Karpas-422 (cell line): ENCODE measurements around the gene TRIM28. TPM values are rescaled to one million over a fixed set of nuclear protein-coding genes. Genes with fewer than 3 reads are reported as not detected.
"Not testable (repeated sequence)": the region's sequence is repeated elsewhere in the genome, so short reads cannot be mapped to it uniquely, and the experiment has no call there.

Source experiments
- DNase-seq: peaks from one replicate; pipeline ENCODE4 v3.0.0-alpha.2; 2015
- H2AFZ ChIP-seq: fragments of 200-600 bp; sonication (generic); 2 replicates; pipeline ENCODE4 v1.6.1; 2014; ENCODE audit warnings: antibody characterized with exemption, low read length, mixed read lengths
- H3K27ac ChIP-seq: fragments of 200-600 bp; sonication (generic); 2 replicates; pipeline ENCODE4 v1.5.1; 2014; ENCODE audit warnings: mild to moderate bottlenecking, low read length, moderate library complexity
- H3K27me3 ChIP-seq: fragments of 200-600 bp; sonication (generic); 2 replicates; pipeline ENCODE4 v1.6.1; 2014; ENCODE audit warnings: low read length, mixed read lengths
- H3K36me3 ChIP-seq: fragments of 200-600 bp; sonication (generic); 2 replicates; pipeline ENCODE4 v1.6.1; 2014; ENCODE audit warnings: low read length, mixed read lengths; ENCODE audit not compliant: insufficient read depth
- H3K4me1 ChIP-seq: fragments of 200-600 bp; sonication (generic); 2 replicates; pipeline ENCODE4 v1.6.1; 2014; ENCODE audit warnings: mild to moderate bottlenecking, low read length, mixed read lengths
- H3K4me2 ChIP-seq: fragments of 200-600 bp; sonication (generic); 2 replicates; pipeline ENCODE4 v1.6.1; 2014; ENCODE audit warnings: low read length, low read depth, mild to moderate bottlenecking; ENCODE audit not compliant: poor library complexity, severe bottlenecking
- H3K4me3 ChIP-seq: fragments of 200-600 bp; sonication (generic); 2 replicates; pipeline ENCODE4 v1.5.1; 2014; ENCODE audit warnings: mild to moderate bottlenecking, antibody characterized with exemption, low read length, mixed read lengths
- H3K79me2 ChIP-seq: fragments of 200-600 bp; sonication (generic); 2 replicates; pipeline ENCODE4 v1.6.1; 2014; ENCODE audit warnings: mild to moderate bottlenecking, low read length, mixed read lengths
- H3K9ac ChIP-seq: fragments of 200-600 bp; sonication (generic); 2 replicates; pipeline ENCODE4 v1.6.0; 2014; ENCODE audit warnings: low read length
- H3K9me2 ChIP-seq: fragments of 200-600 bp; sonication (generic), shearing (Covaris generic); replicated peaks from 2 replicates; pipeline ENCODE4 v1.6.0; 2014; ENCODE audit warnings: mild to moderate bottlenecking, low read length, moderate library complexity; ENCODE audit not compliant: insufficient read depth
- H3K9me3 ChIP-seq: fragments of 300-700, 200-600 bp; sonication (generic); 2 replicates; pipeline ENCODE4 v1.6.1; 2014; ENCODE audit warnings: low read length, mixed read lengths
- H4K20me1 ChIP-seq: fragments of 200-600 bp; sonication (generic); 2 replicates; pipeline ENCODE4 v1.6.1; 2014; ENCODE audit warnings: mild to moderate bottlenecking, antibody characterized with exemption, low read length, low read depth; ENCODE audit not compliant: insufficient read depth
- total RNA-seq: library from RNA; depleted of rRNA; stranded (reverse); fragments of >200 nt; shearing (Covaris generic); gene quantifications from 2 replicates; pipeline ENCODE4 v1.2.3, GENCODE V29; 2014; ENCODE audit warnings: low replicate concordance

Gene TRIM28
- total RNA-seq, 1 experiment from 2014 or later, result 142 TPM

DNA sequence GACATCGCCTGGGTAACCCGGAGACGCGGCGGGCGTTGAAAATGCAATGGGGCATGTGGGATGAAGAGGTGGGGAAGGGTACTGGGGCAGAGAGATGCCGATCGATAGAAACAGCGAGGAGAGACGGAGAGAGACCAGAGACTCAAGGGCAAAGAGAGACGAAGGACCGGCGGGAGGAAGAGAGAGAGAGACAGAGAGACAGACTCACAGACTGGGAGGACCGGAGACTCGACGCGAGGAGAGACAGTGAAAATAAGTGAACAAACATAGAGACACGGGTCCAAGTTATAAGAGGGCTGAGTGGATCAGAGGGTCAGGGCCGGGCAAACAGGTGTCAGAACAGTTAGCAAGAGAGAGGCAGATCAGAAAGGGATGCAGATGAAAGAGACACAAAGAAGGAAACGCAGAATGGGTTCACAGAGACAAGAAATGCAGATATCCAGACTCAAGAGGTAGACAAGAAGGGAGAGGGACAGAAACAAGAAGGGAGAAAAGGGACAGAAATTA, 29.8 kb downstream of the TRIM28 start:
- H3K4me1 ChIP-seq, result peaks cover 30% of the 10 kb centered on the region
- peak overlapping the region; percentile 67 for H3K9ac ChIP-seq
- no peaks in the 10 kb centered on the region for H3K9me2 ChIP-seq
- peak overlapping the region; percentile 91 for H3K4me2 ChIP-seq
- DNase-seq, result no peak
- H3K36me3 ChIP-seq, result no peaks in the 10 kb centered on the region
- H3K79me2 ChIP-seq, result peaks cover 8% of the 10 kb centered on the region
- H3K9me3 ChIP-seq, result no peaks in the 10 kb centered on the region
- H2AFZ ChIP-seq, result no peak overlapping the region
- H3K4me3 ChIP-seq, result peak overlapping the region; percentile 81
- no peaks in the 10 kb centered on the region for H3K27me3 ChIP-seq
- H4K20me1 ChIP-seq, result no peaks in the 10 kb centered on the region
- H3K27ac ChIP-seq, result peak overlapping the region; percentile 40; the same call in 1 of the 2 replicates

DNA sequence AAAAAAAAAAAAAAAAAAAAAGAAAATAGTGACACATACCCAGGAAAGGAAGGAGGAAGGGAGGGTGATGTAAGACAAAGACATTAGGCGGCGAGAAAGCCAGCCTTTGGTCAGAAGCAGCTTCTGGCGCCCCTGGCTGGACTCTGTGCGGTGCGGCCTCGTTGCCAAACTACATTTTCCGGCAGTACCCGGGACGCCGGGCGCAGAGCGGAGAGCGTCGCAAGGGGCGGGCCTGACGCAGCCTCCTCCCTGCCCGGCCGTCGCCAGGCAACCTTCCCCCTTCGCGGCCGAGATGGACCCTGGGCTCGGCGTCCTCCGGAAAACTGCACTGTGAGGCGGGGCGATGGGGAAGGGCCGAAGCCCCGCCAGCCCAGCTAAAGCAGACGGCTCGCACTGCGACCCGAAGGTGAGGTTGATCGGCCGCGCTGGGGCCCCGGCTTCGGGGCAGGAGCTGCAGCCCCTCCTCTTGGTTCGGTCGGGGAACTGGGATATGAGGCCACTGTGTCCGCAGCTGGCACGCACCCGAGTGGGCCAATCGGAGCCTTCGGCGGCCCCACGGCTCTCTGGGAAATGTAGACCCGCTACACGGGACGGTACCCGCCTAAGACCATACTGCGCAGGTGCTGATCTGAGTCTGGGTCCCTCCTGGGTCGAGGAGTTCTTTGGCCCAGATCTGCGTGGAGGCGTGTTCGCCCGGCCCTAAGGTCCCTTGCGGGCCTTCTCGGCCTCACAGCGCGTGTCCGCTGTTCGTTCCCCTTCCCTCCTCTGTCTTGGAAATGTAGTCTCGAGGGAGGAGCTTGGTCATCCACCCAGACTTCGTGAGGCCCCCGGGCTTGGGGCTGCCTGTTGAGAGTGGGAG, 31.5 kb downstream of the TRIM28 start:
- Histone ChIP-seq H3K9me3 (no peaks in the 10 kb centered on the region), H2AFZ (no peak overlapping the region), H3K4me2 (peak overlapping the region; percentile 91), H3K27ac (peak overlapping the region; percentile 71), H3K4me1 (peaks cover 30% of the 10 kb centered on the region), H3K27me3 (no peaks in the 10 kb centered on the region), H3K79me2 (peaks cover 17% of the 10 kb centered on the region), H3K9me2 (no peaks in the 10 kb centered on the region), H3K36me3 (no peaks in the 10 kb centered on the region), H3K9ac (peak overlapping the region; percentile 86), H3K4me3 (peak overlapping the region; percentile 81), H4K20me1 (no peaks in the 10 kb centered on the region)
- DNase-seq, result peak; percentile 90

- H3K27ac ChIP-seq, H3K4me2 ChIP-seq, H3K4me3 ChIP-seq, DNase-seq, H3K27me3 ChIP-seq, H3K36me3 ChIP-seq, H3K9ac ChIP-seq, H4K20me1 ChIP-seq, H3K9me2 ChIP-seq, H2AFZ ChIP-seq, H3K9me3 ChIP-seq: not testable (repeated sequence)
- Histone ChIP-seq H3K79me2 (peaks cover 14% of the 10 kb centered on the region), H3K4me1 (peaks cover 21% of the 10 kb centered on the region)
Observed at GRCh38 chr19:58577581-58577980, 33.7 kb downstream of the TRIM28 start.

DNA sequence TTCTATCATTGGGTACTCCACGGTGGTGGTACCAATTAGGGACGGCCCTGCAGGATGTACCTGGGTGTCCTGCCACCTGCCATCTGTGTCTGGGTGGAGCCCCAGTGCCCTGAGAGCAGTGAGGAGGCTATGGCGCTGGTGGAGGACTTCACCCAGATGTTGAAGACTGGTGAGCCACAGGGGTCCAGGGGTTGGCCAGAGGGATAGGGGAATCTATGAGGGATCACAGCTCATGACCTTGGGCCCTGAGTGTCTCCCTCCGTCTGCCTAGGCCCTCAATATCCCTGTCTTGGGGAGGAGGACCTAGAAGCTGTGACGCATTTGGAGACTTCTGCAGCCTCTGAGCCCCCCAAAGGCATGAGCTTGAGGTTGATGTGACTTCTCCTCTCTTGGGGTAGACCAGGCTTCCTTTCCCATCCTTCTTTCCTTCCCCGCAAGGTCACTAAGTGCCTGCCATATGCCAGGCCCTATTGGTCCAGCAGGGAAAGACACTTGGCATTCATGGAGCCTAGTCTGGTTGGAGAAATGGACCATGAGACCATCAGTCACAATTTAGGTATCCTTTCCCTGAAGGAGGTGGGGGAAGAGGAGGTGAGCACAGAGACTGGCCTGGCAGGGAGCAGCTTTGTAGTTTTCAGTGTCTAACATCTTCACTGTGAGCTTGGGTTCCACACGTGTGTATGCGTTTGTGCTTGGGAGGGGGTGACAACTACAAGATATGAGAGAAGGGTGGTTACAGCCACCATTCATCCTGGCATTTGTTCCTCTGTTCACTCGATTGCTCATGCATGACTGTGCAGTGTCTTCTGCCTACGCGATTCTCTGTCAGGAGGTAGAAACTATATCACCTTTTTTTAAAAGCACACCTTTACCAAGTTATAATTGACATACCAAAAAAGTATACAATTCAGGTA, 34.4 kb downstream of the TRIM28 start:
- no peaks in the 10 kb centered on the region for H3K36me3 ChIP-seq
- peaks cover 14% of the 10 kb centered on the region for H3K79me2 ChIP-seq
- H3K9me2 ChIP-seq, result no peaks in the 10 kb centered on the region
- peaks cover 21% of the 10 kb centered on the region for H3K4me1 ChIP-seq
- H3K9me3 ChIP-seq, result no peaks in the 10 kb centered on the region
- H3K4me3 ChIP-seq, result no peak overlapping the region
- DNase-seq, result peak; percentile 25
- H4K20me1 ChIP-seq, result no peaks in the 10 kb centered on the region
- H2AFZ ChIP-seq, result no peak overlapping the region
- no peak overlapping the region; the same call in 1 of the 2 replicates for H3K9ac ChIP-seq
- H3K27ac ChIP-seq, result no peak overlapping the region
- peak overlapping the region; percentile 5 for H3K4me2 ChIP-seq
- no peaks in the 10 kb centered on the region for H3K27me3 ChIP-seq

DNA sequence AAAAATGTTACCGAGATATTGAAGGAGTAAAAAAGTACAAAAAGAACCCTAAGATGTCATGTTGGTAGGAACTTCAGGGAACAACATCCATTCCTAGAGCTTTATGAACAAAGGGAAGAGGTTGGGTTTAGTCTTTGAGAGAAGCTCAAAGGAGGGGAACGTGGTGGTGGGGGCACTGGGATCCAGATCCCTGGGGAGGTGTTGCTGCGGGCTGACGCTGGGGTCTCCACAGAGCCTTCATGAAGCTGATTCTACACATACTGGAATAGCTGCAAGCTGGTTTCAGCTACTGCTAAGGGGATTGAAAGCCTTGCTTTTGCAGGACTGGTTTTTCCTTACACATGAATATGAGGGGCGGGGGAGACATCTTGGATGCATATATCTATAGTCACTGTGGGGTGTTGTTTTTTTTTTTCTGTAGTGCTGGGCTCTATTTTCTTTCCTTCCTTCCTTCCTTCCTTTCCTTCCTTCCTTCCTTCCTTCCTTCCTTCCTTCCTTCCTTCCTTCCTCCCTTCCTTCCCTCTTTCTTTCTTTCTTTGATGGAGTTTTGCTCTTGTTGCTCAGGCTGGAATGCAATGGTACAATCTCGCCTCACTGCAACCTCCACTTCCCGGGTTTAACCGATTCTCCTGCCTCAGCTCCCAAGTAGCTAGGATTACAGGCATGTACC, 35.7 kb downstream of the TRIM28 start:
- H3K4me1 ChIP-seq, result peaks cover 10% of the 10 kb centered on the region
- no peak for DNase-seq
- no peak overlapping the region for H3K4me3 ChIP-seq
- H3K27me3 ChIP-seq, result no peaks in the 10 kb centered on the region
- H3K4me2 ChIP-seq, result no peak overlapping the region
- peaks cover 14% of the 10 kb centered on the region for H3K79me2 ChIP-seq
- no peaks in the 10 kb centered on the region for H3K9me3 ChIP-seq
- H4K20me1 ChIP-seq, result no peaks in the 10 kb centered on the region
- H2AFZ ChIP-seq, result no peak overlapping the region
- no peaks in the 10 kb centered on the region for H3K36me3 ChIP-seq
- no peaks in the 10 kb centered on the region for H3K9me2 ChIP-seq
- no peak overlapping the region for H3K27ac ChIP-seq
- H3K9ac ChIP-seq, result no peak overlapping the region

- no peak overlapping the region for H3K27ac ChIP-seq
- H3K4me3 ChIP-seq, result no peak overlapping the region
- no peaks in the 10 kb centered on the region for H3K27me3 ChIP-seq
- H3K9me2 ChIP-seq, result no peaks in the 10 kb centered on the region
- no peak overlapping the region for H2AFZ ChIP-seq
- H3K4me2 ChIP-seq, result no peak overlapping the region
- H3K9ac ChIP-seq, result no peak overlapping the region
- DNase-seq, result peak; percentile 92
- H3K36me3 ChIP-seq, result no peaks in the 10 kb centered on the region
- H4K20me1 ChIP-seq, result no peaks in the 10 kb centered on the region
- H3K9me3 ChIP-seq, result no peaks in the 10 kb centered on the region
- H3K4me1 ChIP-seq, result peaks cover 10% of the 10 kb centered on the region
- peaks cover 8% of the 10 kb centered on the region; the same call in 1 of the 2 replicates for H3K79me2 ChIP-seq
Observed at GRCh38 chr19:58581227-58582141, 37.6 kb downstream of the TRIM28 start.

DNA sequence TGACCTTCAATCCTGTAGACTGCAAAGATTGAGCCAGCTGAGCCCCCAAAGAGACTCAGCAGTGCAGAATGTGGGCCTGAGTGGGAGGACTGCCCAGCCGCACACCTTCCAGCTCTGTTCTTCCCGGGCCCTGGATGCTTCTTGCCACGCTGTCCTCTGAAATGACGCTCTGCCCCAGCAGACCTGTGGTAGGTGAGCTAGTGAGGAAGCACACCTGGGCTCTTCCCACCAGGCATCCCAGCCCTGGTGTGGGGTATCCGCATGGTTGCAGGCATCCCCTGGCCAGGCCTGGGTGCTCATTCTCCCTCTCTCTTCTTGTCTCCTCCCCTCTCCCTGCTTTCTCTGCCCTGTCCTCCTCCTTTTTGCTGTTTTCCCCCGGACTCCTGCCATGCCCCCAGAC, 39.1 kb downstream of the TRIM28 start:
- DNase-seq, result no peak
- no peaks in the 10 kb centered on the region for H4K20me1 ChIP-seq
- no peaks in the 10 kb centered on the region for H3K9me2 ChIP-seq
- peaks cover 7% of the 10 kb centered on the region for H3K4me1 ChIP-seq
- no peak overlapping the region for H3K9ac ChIP-seq
- H2AFZ ChIP-seq, result no peak overlapping the region
- no peaks in the 10 kb centered on the region for H3K36me3 ChIP-seq
- no peak overlapping the region for H3K27ac ChIP-seq
- H3K79me2 ChIP-seq, result peaks cover 8% of the 10 kb centered on the region; the same call in 1 of the 2 replicates
- no peak overlapping the region for H3K4me3 ChIP-seq
- no peaks in the 10 kb centered on the region for H3K9me3 ChIP-seq
- H3K27me3 ChIP-seq, result no peaks in the 10 kb centered on the region
- H3K4me2 ChIP-seq, result no peak overlapping the region
